Measurements from ENCODE around the gene CECR2.

DNA sequence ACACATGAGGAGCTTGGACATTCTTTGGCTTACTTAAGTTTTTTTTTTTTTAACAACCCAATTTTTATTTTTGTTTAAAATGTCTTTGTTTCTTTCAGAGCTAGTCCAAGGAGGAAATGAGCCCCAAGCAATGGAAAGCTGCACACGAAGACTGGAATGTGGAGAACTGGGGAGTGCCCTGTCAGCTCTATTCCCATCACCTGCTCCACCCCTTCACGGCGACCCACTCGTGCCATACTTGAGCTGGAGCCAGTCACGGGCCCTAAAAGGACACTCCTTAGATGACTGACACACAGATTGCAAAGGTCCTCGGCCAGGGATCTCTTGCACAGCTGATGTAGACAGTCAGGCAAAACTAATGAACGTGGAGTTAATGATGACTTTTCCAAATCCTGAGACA lies 183.5 kb downstream of the CECR2 start:
- TF ChIP-seq, protein P1, sequence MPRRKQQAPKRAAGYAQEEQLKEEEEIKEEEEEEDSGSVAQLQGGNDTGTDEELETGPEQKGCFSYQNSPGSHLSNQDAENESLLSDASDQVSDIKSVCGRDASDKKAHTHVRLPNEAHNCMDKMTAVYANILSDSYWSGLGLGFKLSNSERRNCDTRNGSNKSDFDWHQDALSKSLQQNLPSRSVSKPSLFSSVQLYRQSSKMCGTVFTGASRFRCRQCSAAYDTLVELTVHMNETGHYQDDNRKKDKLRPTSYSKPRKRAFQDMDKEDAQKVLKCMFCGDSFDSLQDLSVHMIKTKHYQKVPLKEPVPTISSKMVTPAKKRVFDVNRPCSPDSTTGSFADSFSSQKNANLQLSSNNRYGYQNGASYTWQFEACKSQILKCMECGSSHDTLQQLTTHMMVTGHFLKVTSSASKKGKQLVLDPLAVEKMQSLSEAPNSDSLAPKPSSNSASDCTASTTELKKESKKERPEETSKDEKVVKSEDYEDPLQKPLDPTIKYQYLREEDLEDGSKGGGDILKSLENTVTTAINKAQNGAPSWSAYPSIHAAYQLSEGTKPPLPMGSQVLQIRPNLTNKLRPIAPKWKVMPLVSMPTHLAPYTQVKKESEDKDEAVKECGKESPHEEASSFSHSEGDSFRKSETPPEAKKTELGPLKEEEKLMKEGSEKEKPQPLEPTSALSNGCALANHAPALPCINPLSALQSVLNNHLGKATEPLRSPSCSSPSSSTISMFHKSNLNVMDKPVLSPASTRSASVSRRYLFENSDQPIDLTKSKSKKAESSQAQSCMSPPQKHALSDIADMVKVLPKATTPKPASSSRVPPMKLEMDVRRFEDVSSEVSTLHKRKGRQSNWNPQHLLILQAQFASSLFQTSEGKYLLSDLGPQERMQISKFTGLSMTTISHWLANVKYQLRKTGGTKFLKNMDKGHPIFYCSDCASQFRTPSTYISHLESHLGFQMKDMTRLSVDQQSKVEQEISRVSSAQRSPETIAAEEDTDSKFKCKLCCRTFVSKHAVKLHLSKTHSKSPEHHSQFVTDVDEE (CRISPR knock-in tag; IDR thresholded peaks at IDR 0.05): no peak
- TF ChIP-seq BACH2 (CRISPR knock-in tag; IDR thresholded peaks at IDR 0.05; ENCODE audit: borderline replicate concordance): no peak
- TF ChIP-seq RARB (CRISPR knock-in tag; IDR thresholded peaks at IDR 0.05): no peak
- TF ChIP-seq ZFP30 (CRISPR knock-in tag; IDR thresholded peaks at IDR 0.05): no peak
- no peak for TF ChIP-seq ZC3H10 (CRISPR knock-in tag; IDR thresholded peaks at IDR 0.05)
- TF ChIP-seq, protein P2, sequence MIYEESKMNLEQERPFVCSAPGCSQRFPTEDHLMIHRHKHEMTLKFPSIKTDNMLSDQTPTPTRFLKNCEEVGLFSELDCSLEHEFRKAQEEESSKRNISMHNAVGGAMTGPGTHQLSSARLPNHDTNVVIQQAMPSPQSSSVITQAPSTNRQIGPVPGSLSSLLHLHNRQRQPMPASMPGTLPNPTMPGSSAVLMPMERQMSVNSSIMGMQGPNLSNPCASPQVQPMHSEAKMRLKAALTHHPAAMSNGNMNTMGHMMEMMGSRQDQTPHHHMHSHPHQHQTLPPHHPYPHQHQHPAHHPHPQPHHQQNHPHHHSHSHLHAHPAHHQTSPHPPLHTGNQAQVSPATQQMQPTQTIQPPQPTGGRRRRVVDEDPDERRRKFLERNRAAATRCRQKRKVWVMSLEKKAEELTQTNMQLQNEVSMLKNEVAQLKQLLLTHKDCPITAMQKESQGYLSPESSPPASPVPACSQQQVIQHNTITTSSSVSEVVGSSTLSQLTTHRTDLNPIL (CRISPR knock-in tag; IDR thresholded peaks at IDR 0.05; ENCODE audit: low read depth): no peak
- TF ChIP-seq, protein P3, sequence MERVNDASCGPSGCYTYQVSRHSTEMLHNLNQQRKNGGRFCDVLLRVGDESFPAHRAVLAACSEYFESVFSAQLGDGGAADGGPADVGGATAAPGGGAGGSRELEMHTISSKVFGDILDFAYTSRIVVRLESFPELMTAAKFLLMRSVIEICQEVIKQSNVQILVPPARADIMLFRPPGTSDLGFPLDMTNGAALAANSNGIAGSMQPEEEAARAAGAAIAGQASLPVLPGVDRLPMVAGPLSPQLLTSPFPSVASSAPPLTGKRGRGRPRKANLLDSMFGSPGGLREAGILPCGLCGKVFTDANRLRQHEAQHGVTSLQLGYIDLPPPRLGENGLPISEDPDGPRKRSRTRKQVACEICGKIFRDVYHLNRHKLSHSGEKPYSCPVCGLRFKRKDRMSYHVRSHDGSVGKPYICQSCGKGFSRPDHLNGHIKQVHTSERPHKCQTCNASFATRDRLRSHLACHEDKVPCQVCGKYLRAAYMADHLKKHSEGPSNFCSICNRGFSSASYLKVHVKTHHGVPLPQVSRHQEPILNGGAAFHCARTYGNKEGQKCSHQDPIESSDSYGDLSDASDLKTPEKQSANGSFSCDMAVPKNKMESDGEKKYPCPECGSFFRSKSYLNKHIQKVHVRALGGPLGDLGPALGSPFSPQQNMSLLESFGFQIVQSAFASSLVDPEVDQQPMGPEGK (CRISPR knock-in tag; IDR thresholded peaks at IDR 0.05; ENCODE audit: borderline replicate concordance): no peak
- no peak for TF ChIP-seq ESRRG (CRISPR knock-in tag; IDR thresholded peaks at IDR 0.05)
- no peak for TF ChIP-seq ZNF8 (CRISPR knock-in tag; IDR thresholded peaks at IDR 0.05)
- TF ChIP-seq CSDC2 (CRISPR knock-in tag; IDR thresholded peaks at IDR 0.05): no peak
- TF ChIP-seq SNAI2 (CRISPR knock-in tag; IDR thresholded peaks at IDR 0.05): no peak
- TF ChIP-seq ZFP3 (CRISPR knock-in tag; IDR thresholded peaks at IDR 0.05): no peak
- no peak for TF ChIP-seq TOX (CRISPR knock-in tag; IDR thresholded peaks at IDR 0.05; ENCODE audit: borderline replicate concordance)

Data from SK-N-SH treated with all-trans-retinoic acid at 6 μM for 48 hours (cell line).